NCI-H1105 treated with DMSO at 0.1 percent for 48 hours (cell line): ENCODE results near the gene C1D.
A peak's percentile ranks its signal among the peaks of the same experiment; 100 is the strongest.

ENCODE experiments used
- DNase-seq: peaks from one replicate; lab custom pipeline; 2025; lab: John Stamatoyannopoulos, UW

The C1D gene

GRCh38 chr2:68057658-68058396 is 5.0 kb downstream of the C1D start:
- DNase-seq, result no peak

- DNase-seq, result no peak
Observed at GRCh38 chr2:68052717-68053422, 9.9 kb downstream of the C1D start.

GRCh38 chr2:68050353-68050752 is 12.5 kb downstream of the C1D start:
- no peak for DNase-seq

GRCh38 chr2:68046642-68047240 is 16.1 kb downstream of the C1D start:
- DNase-seq, result no peak

GRCh38 chr2:68046224-68046623 is 16.6 kb downstream of the C1D start:
- DNase-seq, result no peak

GRCh38 chr2:68045342-68045741 is 17.5 kb downstream of the C1D start:
- peak; percentile 94 for DNase-seq

- no peak for DNase-seq
Observed at GRCh38 chr2:68044099-68044498, 18.7 kb downstream of the C1D start.

- no peak for DNase-seq
Observed at GRCh38 chr2:68043695-68044094, 19.1 kb downstream of the C1D start.

GRCh38 chr2:68043032-68043431 is 19.8 kb downstream of the C1D start:
- DNase-seq, result no peak

GRCh38 chr2:68041704-68042245 is 21.0 kb downstream of the C1D start:
- no peak for DNase-seq

GRCh38 chr2:68040078-68040477 is 22.7 kb downstream of the C1D start:
- DNase-seq, result no peak

- no peak for DNase-seq
Observed at GRCh38 chr2:68039317-68039716, 23.5 kb downstream of the C1D start.

GRCh38 chr2:68032702-68033101 is 30.1 kb downstream of the C1D start:
- no peak for DNase-seq

- peak; percentile 57 for DNase-seq
Observed at GRCh38 chr2:68031542-68032160, 31.2 kb downstream of the C1D start.

GRCh38 chr2:68031043-68031442 is 31.8 kb downstream of the C1D start:
- DNase-seq, result no peak

GRCh38 chr2:68030529-68030928 is 32.3 kb downstream of the C1D start:
- DNase-seq, result no peak

- no peak for DNase-seq
Observed at GRCh38 chr2:68027959-68028358, 34.8 kb downstream of the C1D start.

GRCh38 chr2:68024450-68024849 is 38.4 kb downstream of the C1D start:
- no peak for DNase-seq

GRCh38 chr2:68023904-68024303 is 38.9 kb downstream of the C1D start:
- no peak for DNase-seq

GRCh38 chr2:68018727-68019126 is 44.1 kb downstream of the C1D start:
- no peak for DNase-seq

GRCh38 chr2:68009526-68009925 is 53.3 kb downstream of the C1D start:
- DNase-seq, result no peak

GRCh38 chr2:68000170-68000825 is 62.5 kb downstream of the C1D start:
- no peak for DNase-seq
